Endothelial cell of umbilical vein (primary cell): ENCODE results near the gene TIGD1. TPM values are rescaled to one million over a fixed set of nuclear protein-coding genes. Genes with fewer than 3 reads are reported as not detected.

Source experiments
- BruUV-seq: library from RNA; stranded (reverse); fragments of 400-500 nt; replicated peaks from 2 replicates; lab custom pipeline; 2021; lab: Mats Ljungman, UMichigan
- CTCF ChIA-PET: fragments of 300-600, 350-600 bp; sonication (Branson Sonifier 250); formaldehyde crosslinking; loops from one replicate; lab custom pipeline; 2021; ENCODE audit warnings: antibody characterized with exemption, inconsistent platforms; lab: Charles Lee
- POLR2A ChIA-PET: fragments of 300-600, 350-600 bp; sonication (Branson Sonifier 250); formaldehyde crosslinking; loops from one replicate; lab custom pipeline; 2021; ENCODE audit warnings: antibody characterized with exemption, inconsistent platforms; lab: Charles Lee
- DNase-seq: peaks from one replicate; pipeline ENCODE4 v3.0.0-alpha.2; 2011; ENCODE audit warnings: low read depth, low spot score
- FAIRE-seq: peaks from 2 replicates; lab custom pipeline; 2011; peaks lifted over from hg19 to GRCh38; lab: Jason Lieb, UNC
- H2AFZ ChIP-seq: 2 replicates; pipeline ENCODE4 v1.6.0; 2012; ENCODE audit warnings: low read depth, low read length, control low read depth, inconsistent platforms
- H3K27ac ChIP-seq: 2 replicates; pipeline ENCODE4 v1.5.1; 2011; ENCODE audit warnings: low read depth, mild to moderate bottlenecking, control low read depth, low read length, moderate library complexity; ENCODE audit not compliant: insufficient read depth
- H3K27me3 ChIP-seq, 2 experiments: 2 replicates each; pipeline versions ENCODE4 v1.6.0 to v1.6.1; 2011; ENCODE audit warnings: low read length in 2 of 2, mixed read lengths in 1 of 2; ENCODE audit not compliant: control insufficient read depth in 2 of 2, insufficient read depth in 2 of 2
- H3K36me3 ChIP-seq, 2 experiments: 2 replicates in 1 of 2; 3 replicates in 1 of 2; pipeline ENCODE4 v1.5.1; 2011; ENCODE audit warnings: low read length in 2 of 2, mild to moderate bottlenecking in 1 of 2, moderate library complexity in 1 of 2; ENCODE audit not compliant: control insufficient read depth in 2 of 2, insufficient read depth in 2 of 2; ENCODE audit errors: extremely low read depth in 1 of 2
- H3K4me1 ChIP-seq: 3 replicates; pipeline ENCODE4 v1.5.1; 2011; ENCODE audit warnings: mild to moderate bottlenecking, low read length; ENCODE audit not compliant: control insufficient read depth, insufficient read depth; ENCODE audit errors: extremely low read depth
- H3K4me2 ChIP-seq: 2 replicates; pipeline ENCODE4 v1.6.1; 2011; ENCODE audit warnings: low read length, control low read depth, mixed read lengths; ENCODE audit not compliant: insufficient read depth
- H3K4me3 ChIP-seq, 3 experiments: fragments of 200-600 bp in 1 of 3; sonication (generic), shearing (Covaris generic) in 1 of 3; replicated peaks in 1 of 3; 2 replicates each; pipeline ENCODE4 v1.5.1; 2011 to 2016; ENCODE audit warnings: control low read depth in 3 of 3, low read length in 3 of 3, mild to moderate bottlenecking in 2 of 3, inconsistent platforms in 1 of 3, low read depth in 1 of 3, moderate library complexity in 1 of 3; ENCODE audit not compliant: insufficient read depth in 1 of 3
- H3K79me2 ChIP-seq: 2 replicates; pipeline ENCODE4 v1.6.0; 2012; ENCODE audit warnings: low read length, inconsistent platforms; ENCODE audit not compliant: control insufficient read depth, insufficient read depth
- H3K9ac ChIP-seq: replicated peaks from 2 replicates; pipeline ENCODE3; 2011; ENCODE audit warnings: low read length, control low read depth; ENCODE audit not compliant: insufficient read depth; ENCODE audit errors: extremely low read depth
- H3K9me1 ChIP-seq: replicated peaks from 3 replicates; pipeline ENCODE4 v1.6.0; 2011; ENCODE audit warnings: mild to moderate bottlenecking, low read length; ENCODE audit not compliant: control insufficient read depth, insufficient read depth; ENCODE audit errors: extremely low read depth
- H3K9me3 ChIP-seq: replicated peaks from 2 replicates; pipeline ENCODE4 v1.5.1; 2012; ENCODE audit warnings: low read length, inconsistent platforms; ENCODE audit not compliant: control insufficient read depth, insufficient read depth
- H4K20me1 ChIP-seq: replicated peaks from 2 replicates; pipeline ENCODE3; 2011; ENCODE audit warnings: mild to moderate bottlenecking, low read length; ENCODE audit not compliant: control insufficient read depth, insufficient read depth; ENCODE audit errors: extremely low read depth
- EZH2 ChIP-seq: IDR thresholded peaks from 2 replicates; pipeline ENCODE4 v1.6.1; 2012; ENCODE audit warnings: borderline replicate concordance, low read depth, mild to moderate bottlenecking, moderate library complexity, low read length, inconsistent platforms; ENCODE audit not compliant: severe bottlenecking
- FOS ChIP-seq: IDR thresholded peaks from 2 replicates; pipeline ENCODE4 v1.6.1; 2011; ENCODE audit warnings: mild to moderate bottlenecking, low read length, moderate library complexity, borderline replicate concordance; ENCODE audit not compliant: insufficient read depth
- GATA2 ChIP-seq: IDR thresholded peaks from 2 replicates; pipeline ENCODE4 v1.7.0; 2011; ENCODE audit warnings: low read depth, mild to moderate bottlenecking, moderate library complexity, mixed read lengths, low read length; ENCODE audit not compliant: insufficient read length, insufficient read depth
- JUN ChIP-seq: IDR thresholded peaks from 2 replicates; pipeline ENCODE4 v1.6.1; 2011; ENCODE audit warnings: borderline replicate concordance, low read depth; ENCODE audit not compliant: insufficient read length, insufficient read depth
- MYC ChIP-seq: IDR thresholded peaks from one replicate; pipeline ENCODE4 v1.6.1; 2011; ENCODE audit warnings: mild to moderate bottlenecking, low read depth, low read length
- POLR2A ChIP-seq: IDR thresholded peaks from 2 replicates; pipeline ENCODE4 v1.6.1; 2012; ENCODE audit warnings: low read depth, mild to moderate bottlenecking, control low read depth, low read length
- POLR2AphosphoS5 ChIP-seq: IDR thresholded peaks from 2 replicates; pipeline ENCODE4 v1.6.1; 2012; ENCODE audit warnings: low read depth, mild to moderate bottlenecking, control low read depth, low read length, moderate library complexity; ENCODE audit not compliant: insufficient read depth
- dilution Hi-C: fragments of 300-500 bp; cut with MboI; formaldehyde crosslinking; loops from one replicate; pipeline ENCODE4 v1.15.0; 2019; ENCODE audit warnings: low sequenced_read_pairs; ENCODE audit not compliant: extremely low pct_ligation_motif_present
- intact Hi-C: fragments of 100-400 bp; cut with micrococcal nuclease; formaldehyde crosslinking; loops from one replicate; pipeline ENCODE4 v1.10.0; 2022
- polyA plus RNA-seq, 4 experiments: library from polyadenylated mRNA; depleted of rRNA in 3 of 4; stranded (reverse) in 3 of 4; unstranded in 1 of 4; fragments of >200 nt; gene quantifications; 2 replicates each; pipeline versions ENCODE4 v1.2.1 to v1.2.3, GENCODE V29; 2011 to 2012; ENCODE audit warnings: missing spikeins in 1 of 4
- total RNA-seq: library from RNA; stranded (reverse); gene quantifications from 2 replicates; pipeline ENCODE4 v1.2.3, GENCODE V29; 2021
- TF ChIP-seq, protein P1 (sequence below), 2 donors: IDR thresholded peaks; 1 replicate in 1 of 2; 2 replicates in 1 of 2; pipeline ENCODE4 v1.5.1; 2011; ENCODE audit warnings: low read length in 2 of 2, mild to moderate bottlenecking in 2 of 2, moderate library complexity in 2 of 2, control low read depth in 1 of 2, inconsistent platforms in 1 of 2, low read depth in 1 of 2; ENCODE audit not compliant: insufficient read depth in 1 of 2; ENCODE audit errors: extremely low read depth in 1 of 2
- TF ChIP-seq, protein P2 (sequence below): IDR thresholded peaks from 2 replicates; pipeline ENCODE4 v1.6.1; 2011; ENCODE audit not compliant: insufficient read depth, insufficient read length

Gene TIGD1
- total and polyA plus RNA-seq, 2 donors (not counting 3 experiments of a cell fraction or from before 2014, with no cell fraction given) = 1.6 to 3.3 TPM

DNA sequence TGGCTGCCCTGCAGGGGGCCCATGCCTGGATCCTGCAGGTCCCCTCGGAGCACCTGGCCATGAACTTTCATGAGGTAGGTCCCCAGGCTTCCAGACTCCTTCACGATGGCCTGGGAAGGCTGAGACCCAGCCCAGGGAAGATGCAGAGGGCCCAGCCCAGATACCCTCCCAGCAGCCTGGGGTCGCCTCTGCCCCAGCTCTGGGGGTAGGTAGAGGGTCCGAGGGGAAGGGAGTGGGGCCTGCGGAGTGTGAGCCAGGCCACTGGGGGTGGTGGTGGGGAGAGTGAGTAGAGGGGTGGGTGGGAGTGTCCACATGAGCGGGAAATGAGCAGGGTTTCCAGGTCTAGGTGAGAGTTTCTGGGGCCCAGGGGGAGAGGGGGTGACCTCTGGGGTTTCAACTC lies 25.6 kb downstream of the TIGD1 start:
- no peaks in the 10 kb centered on the region for H3K36me3 ChIP-seq
- peaks cover 18 to 22% of the 10 kb centered on the region in 2 experiments for H3K27me3 ChIP-seq
- H4K20me1 ChIP-seq = no peaks in the 10 kb centered on the region
- no peak overlapping the region for H3K9ac ChIP-seq
- H3K9me3 ChIP-seq = no peaks in the 10 kb centered on the region
- intact Hi-C loops (loop anchor here (2.0 to 5.0 kb wide), 2 partner anchors 26 to 617 kb away; partner anchors contain the start of genes EIF4E2 and TIGD1), dilution Hi-C loops (no loop called here)
- no peaks in the 10 kb centered on the region for H3K79me2 ChIP-seq
- H3K4me1 ChIP-seq = no peaks in the 10 kb centered on the region
- POLR2A ChIA-PET = no interaction called here
- CTCF ChIA-PET = interaction anchor here (1.3 kb wide), 1 partner anchor 60 kb away, joined by 5 read pairs; no protein-coding TSS in a partner anchor
- FAIRE-seq (no peak), DNase-seq (no peak)
- no peaks in the 10 kb centered on the region for H3K9me1 ChIP-seq
- BruUV-seq = no TSS peak
- TF ChIP-seq, protein P1, sequence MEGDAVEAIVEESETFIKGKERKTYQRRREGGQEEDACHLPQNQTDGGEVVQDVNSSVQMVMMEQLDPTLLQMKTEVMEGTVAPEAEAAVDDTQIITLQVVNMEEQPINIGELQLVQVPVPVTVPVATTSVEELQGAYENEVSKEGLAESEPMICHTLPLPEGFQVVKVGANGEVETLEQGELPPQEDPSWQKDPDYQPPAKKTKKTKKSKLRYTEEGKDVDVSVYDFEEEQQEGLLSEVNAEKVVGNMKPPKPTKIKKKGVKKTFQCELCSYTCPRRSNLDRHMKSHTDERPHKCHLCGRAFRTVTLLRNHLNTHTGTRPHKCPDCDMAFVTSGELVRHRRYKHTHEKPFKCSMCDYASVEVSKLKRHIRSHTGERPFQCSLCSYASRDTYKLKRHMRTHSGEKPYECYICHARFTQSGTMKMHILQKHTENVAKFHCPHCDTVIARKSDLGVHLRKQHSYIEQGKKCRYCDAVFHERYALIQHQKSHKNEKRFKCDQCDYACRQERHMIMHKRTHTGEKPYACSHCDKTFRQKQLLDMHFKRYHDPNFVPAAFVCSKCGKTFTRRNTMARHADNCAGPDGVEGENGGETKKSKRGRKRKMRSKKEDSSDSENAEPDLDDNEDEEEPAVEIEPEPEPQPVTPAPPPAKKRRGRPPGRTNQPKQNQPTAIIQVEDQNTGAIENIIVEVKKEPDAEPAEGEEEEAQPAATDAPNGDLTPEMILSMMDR (IDR thresholded peaks at IDR 0.05; ENCODE audit: extremely low read depth in 1 of 2, insufficient read depth in 1 of 2, low read depth in 1 of 2, low read length in 2 of 2) = no peak
- TF ChIP-seq POLR2A = no peak
- no peak for TF ChIP-seq FOS
- TF ChIP-seq, protein P2, sequence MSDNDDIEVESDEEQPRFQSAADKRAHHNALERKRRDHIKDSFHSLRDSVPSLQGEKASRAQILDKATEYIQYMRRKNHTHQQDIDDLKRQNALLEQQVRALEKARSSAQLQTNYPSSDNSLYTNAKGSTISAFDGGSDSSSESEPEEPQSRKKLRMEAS = no peak
- no peak for TF ChIP-seq EZH2
- no peak for TF ChIP-seq JUN
- TF ChIP-seq GATA2 = no peak
- no peak for TF ChIP-seq POLR2AphosphoS5
- no peak for TF ChIP-seq MYC
- no peak overlapping the region for H3K4me3 ChIP-seq
- H3K27ac ChIP-seq = no peak overlapping the region
- H3K4me2 ChIP-seq = no peak overlapping the region
- no peak overlapping the region for H2AFZ ChIP-seq
